SK-N-SH (cell line): Measurements from ENCODE around the gene OCIAD2. TPM values are rescaled to one million over a fixed set of nuclear protein-coding genes. Genes with fewer than 3 reads are reported as not detected.

Experiments used
- CTCF ChIA-PET: fragments of 300-600, 350-600 bp; formaldehyde crosslinking; extraction: SDS; loops from one replicate; lab custom pipeline; 2021; lab: Yijun Ruan, JAX
- POLR2A ChIA-PET: fragments of 350-600 bp; sonication (Branson Sonifier 250); formaldehyde crosslinking; extraction: SDS; loops from one replicate; lab custom pipeline; 2020; ENCODE audit warnings: antibody characterized with exemption, inconsistent platforms; lab: Yijun Ruan, JAX
- DNase-seq: peaks from one replicate; pipeline ENCODE4 v3.0.0; 2012
- H2AFZ ChIP-seq: fragments of 200-600 bp; sonication (generic); 2 replicates; pipeline ENCODE4 v1.8.1; 2016; ENCODE audit warnings: antibody characterized with exemption, mild to moderate bottlenecking, low read depth
- H3F3A ChIP-seq: fragments of 200-600 bp; sonication (generic); replicated peaks from 2 replicates; pipeline ENCODE3; 2016; ENCODE audit warnings: antibody characterized with exemption, mild to moderate bottlenecking; ENCODE audit not compliant: insufficient read depth
- H3K27ac ChIP-seq, 2 experiments: fragments of 200-500 bp in 1 of 2; fragments of 200-600 bp in 1 of 2; sonication (Bioruptor generic) in 1 of 2; sonication (generic), shearing (Covaris generic) in 1 of 2; 2 replicates each; pipeline versions ENCODE4 v1.5.1 to v1.6.1; 2014 to 2016; ENCODE audit warnings: low read depth in 2 of 2, inconsistent platforms in 1 of 2, low read length in 1 of 2, mild to moderate bottlenecking in 1 of 2, mixed read lengths in 1 of 2
- H3K27me3 ChIP-seq: fragments of 200-600 bp; sonication (generic), shearing (Covaris generic); 2 replicates; pipeline ENCODE4 v1.6.1; 2016; ENCODE audit warnings: mixed run types; ENCODE audit not compliant: insufficient read depth
- H3K36me3 ChIP-seq, 2 experiments: fragments of 200-500 bp in 1 of 2; fragments of 200-600 bp in 1 of 2; sonication (Bioruptor generic) in 1 of 2; sonication (generic) in 1 of 2; replicated peaks in 1 of 2; 2 replicates each; pipeline versions ENCODE3 to v1.5.1; 2014 to 2016; ENCODE audit warnings: low read length in 1 of 2, mild to moderate bottlenecking in 1 of 2; ENCODE audit not compliant: insufficient read depth in 2 of 2, control insufficient read depth in 1 of 2
- H3K4me1 ChIP-seq, 2 experiments: fragments of 200-500 bp in 1 of 2; fragments of 200-600 bp in 1 of 2; sonication (Bioruptor generic) in 1 of 2; sonication (generic), shearing (Covaris generic) in 1 of 2; 2 replicates each; pipeline versions ENCODE4 v1.5.1 to v1.6.1; 2014 to 2016; ENCODE audit warnings: low read depth in 1 of 2, low read length in 1 of 2, mixed run types in 1 of 2; ENCODE audit not compliant: insufficient read depth in 2 of 2, control insufficient read depth in 1 of 2
- H3K4me2 ChIP-seq: fragments of 200-600 bp; sonication (generic), shearing (Covaris generic); 2 replicates; pipeline ENCODE4 v1.6.1; 2017; ENCODE audit warnings: mixed run types
- H3K4me3 ChIP-seq, 2 experiments: fragments of 200-500 bp in 1 of 2; fragments of 200-600 bp in 1 of 2; sonication (Bioruptor generic) in 1 of 2; sonication (generic), shearing (Covaris generic) in 1 of 2; 2 replicates each; pipeline versions ENCODE4 v1.5.1 to v1.8.1; 2014 to 2016; ENCODE audit warnings: low read depth in 2 of 2, inconsistent platforms in 1 of 2, low read length in 1 of 2, mild to moderate bottlenecking in 1 of 2, mixed read lengths in 1 of 2, moderate library complexity in 1 of 2
- H3K79me2 ChIP-seq: fragments of 200-600 bp; sonication (generic); 2 replicates; pipeline ENCODE4 v1.8.1; 2017; ENCODE audit warnings: mild to moderate bottlenecking; ENCODE audit not compliant: insufficient read depth
- H3K9ac ChIP-seq: fragments of 200-600 bp; sonication (generic); 2 replicates; pipeline ENCODE4 v1.6.1; 2017; ENCODE audit warnings: mixed run types
- H3K9me2 ChIP-seq: fragments of 200-600 bp; sonication (generic); 2 replicates; pipeline ENCODE4 v1.6.1; 2017; ENCODE audit warnings: mixed run types
- H3K9me3 ChIP-seq: fragments of 200-600 bp; sonication (generic); 2 replicates; pipeline ENCODE4 v1.6.1; 2017; ENCODE audit warnings: mixed run types, mild to moderate bottlenecking, moderate library complexity
- H4K20me1 ChIP-seq: fragments of 200-600 bp; sonication (generic); 2 replicates; pipeline ENCODE4 v1.6.1; 2017; ENCODE audit warnings: mild to moderate bottlenecking, mixed run types; ENCODE audit not compliant: insufficient read depth
- CHD2 ChIP-seq: fragments of 150-350 bp; IDR thresholded peaks from 2 replicates; pipeline ENCODE4 v1.6.1; 2018; ENCODE audit warnings: low read length; ENCODE audit not compliant: partially characterized antibody
- ELF1 ChIP-seq: IDR thresholded peaks from 2 replicates; pipeline ENCODE4 v1.4.0; 2012
- EZH2phosphoT487 ChIP-seq: fragments of 200-600 bp; sonication (generic); IDR thresholded peaks from 2 replicates; pipeline ENCODE4 v1.6.1; 2017; ENCODE audit warnings: low read depth, mixed run types, mild to moderate bottlenecking, antibody characterized with exemption, moderate library complexity, borderline replicate concordance
- FOXJ3 ChIP-seq: sonication (generic); formaldehyde crosslinking; IDR thresholded peaks from 2 replicates; pipeline ENCODE4 v1.5.1; 2020; ENCODE audit warnings: mild to moderate bottlenecking, missing genetic modification reagents
- GABPA ChIP-seq: IDR thresholded peaks from 2 replicates; pipeline ENCODE4 v1.4.0; 2012; ENCODE audit warnings: low read depth, mild to moderate bottlenecking
- MEF2A ChIP-seq: IDR thresholded peaks from 2 replicates; pipeline ENCODE4 v1.4.0; 2012; ENCODE audit warnings: low read depth, borderline replicate concordance
- MXI1 ChIP-seq: IDR thresholded peaks from 2 replicates; pipeline ENCODE4 v1.6.1; 2012; ENCODE audit warnings: mild to moderate bottlenecking, low read depth, low read length, improper control_type of control experiment
- NFIC ChIP-seq: IDR thresholded peaks from 2 replicates; pipeline ENCODE4 v1.4.0; 2012; ENCODE audit warnings: borderline replicate concordance
- RAD21 ChIP-seq: IDR thresholded peaks from 2 replicates; pipeline ENCODE4 v1.6.1; 2012; ENCODE audit warnings: mild to moderate bottlenecking, low read length
- RCOR1 ChIP-seq: fragments of 150-350 bp; IDR thresholded peaks from 2 replicates; pipeline ENCODE4 v1.6.1; 2017; ENCODE audit warnings: antibody characterized with exemption, low read length
- SIN3A ChIP-seq: IDR thresholded peaks from 2 replicates; pipeline ENCODE4 v1.6.1; 2012; ENCODE audit warnings: low read depth, mild to moderate bottlenecking, low read length, moderate library complexity, borderline replicate concordance
- TCF12 ChIP-seq: IDR thresholded peaks from 2 replicates; pipeline ENCODE4 v1.4.0; 2012
- TEAD4 ChIP-seq: IDR thresholded peaks from 2 replicates; pipeline ENCODE4 v1.4.0; 2012; ENCODE audit warnings: mild to moderate bottlenecking, borderline replicate concordance; ENCODE audit not compliant: insufficient read depth
- WGBS: methylation state at CpG from one replicate; pipeline ENCODE4 v1.1.6; 2017; ENCODE audit warnings: low lambda C conversion rate; 5-methylcytosine and 5-hydroxymethylcytosine counted together
- polyA plus RNA-seq, 3 experiments: library from polyadenylated mRNA; depleted of rRNA; stranded (reverse); fragments of >200 nt; gene quantifications; 2 replicates each; pipeline ENCODE4 v1.2.3, GENCODE V29; 2012
- TF ChIP-seq, protein P1 (sequence below): fragments of 200-600 bp; sonication (generic); IDR thresholded peaks from 2 replicates; pipeline ENCODE4 v1.6.1; 2017; ENCODE audit warnings: antibody characterized with exemption, mild to moderate bottlenecking, moderate library complexity
- TF ChIP-seq, protein P2 (sequence below): IDR thresholded peaks from 2 replicates; pipeline ENCODE4 v1.4.0; 2012; ENCODE audit warnings: low read depth

The OCIAD2 gene
- polyA plus RNA-seq, 1 of the 3 experiments (the other 2 are of a cell fraction), result 387 TPM

DNA sequence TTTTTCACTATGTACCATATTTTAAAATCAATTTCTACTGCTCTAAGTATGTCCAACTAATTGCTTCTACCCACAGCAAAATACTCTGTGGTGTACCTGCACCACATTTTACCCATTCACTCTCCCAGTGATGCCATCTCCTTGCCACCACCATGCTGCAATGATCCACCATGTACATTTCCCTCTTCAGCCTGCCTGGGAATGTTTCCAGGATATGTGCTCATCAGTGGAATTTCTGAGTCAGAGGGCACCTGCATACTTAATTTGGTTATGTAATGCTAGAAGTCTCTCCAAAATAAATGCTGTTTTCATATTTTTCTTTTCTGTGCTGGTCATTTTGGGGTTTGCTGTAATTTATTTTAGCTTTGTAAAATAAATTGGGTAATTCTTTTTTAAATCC is 33.2 kb upstream of the OCIAD2 start (continued):
- TF ChIP-seq, protein P1, sequence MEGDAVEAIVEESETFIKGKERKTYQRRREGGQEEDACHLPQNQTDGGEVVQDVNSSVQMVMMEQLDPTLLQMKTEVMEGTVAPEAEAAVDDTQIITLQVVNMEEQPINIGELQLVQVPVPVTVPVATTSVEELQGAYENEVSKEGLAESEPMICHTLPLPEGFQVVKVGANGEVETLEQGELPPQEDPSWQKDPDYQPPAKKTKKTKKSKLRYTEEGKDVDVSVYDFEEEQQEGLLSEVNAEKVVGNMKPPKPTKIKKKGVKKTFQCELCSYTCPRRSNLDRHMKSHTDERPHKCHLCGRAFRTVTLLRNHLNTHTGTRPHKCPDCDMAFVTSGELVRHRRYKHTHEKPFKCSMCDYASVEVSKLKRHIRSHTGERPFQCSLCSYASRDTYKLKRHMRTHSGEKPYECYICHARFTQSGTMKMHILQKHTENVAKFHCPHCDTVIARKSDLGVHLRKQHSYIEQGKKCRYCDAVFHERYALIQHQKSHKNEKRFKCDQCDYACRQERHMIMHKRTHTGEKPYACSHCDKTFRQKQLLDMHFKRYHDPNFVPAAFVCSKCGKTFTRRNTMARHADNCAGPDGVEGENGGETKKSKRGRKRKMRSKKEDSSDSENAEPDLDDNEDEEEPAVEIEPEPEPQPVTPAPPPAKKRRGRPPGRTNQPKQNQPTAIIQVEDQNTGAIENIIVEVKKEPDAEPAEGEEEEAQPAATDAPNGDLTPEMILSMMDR, result no peak
- TF ChIP-seq EZH2phosphoT487, result no peak
- TF ChIP-seq CHD2, result no peak
- TF ChIP-seq RAD21, result no peak
- TF ChIP-seq FOXJ3 (CRISPR knock-in tag), result no peak
- TF ChIP-seq MEF2A, result no peak
- no peak for TF ChIP-seq ELF1
- peak; percentile 88 for TF ChIP-seq TCF12

DNA sequence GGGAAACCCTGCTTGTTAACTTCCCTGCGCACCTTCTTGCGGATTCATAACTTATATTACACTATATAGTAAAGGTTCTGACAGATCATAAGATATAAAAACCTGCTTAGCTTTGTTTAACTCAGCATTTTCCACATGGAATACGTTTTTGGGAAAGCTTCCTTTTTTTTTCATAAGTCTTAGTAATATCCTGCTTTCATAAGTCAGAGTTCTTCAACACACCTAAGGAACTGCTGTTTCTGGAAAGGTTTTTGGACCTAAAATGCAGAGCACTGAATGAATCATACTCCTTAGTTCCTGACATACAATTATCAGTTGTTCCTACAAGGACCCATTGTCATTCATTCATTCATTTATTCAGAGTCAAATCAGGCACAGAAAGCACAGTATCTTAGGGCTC is 32.3 kb upstream of the OCIAD2 start:
- WGBS, result 67% methylated on average over 3 of the region's 3 CpGs
- Histone ChIP-seq H3K9ac (no peak overlapping the region), H3K27ac (no peak overlapping the region), H3K4me1 (no peaks in the 10 kb centered on the region), H3K27me3 (no peaks in the 10 kb centered on the region), H3K9me3 (no peaks in the 10 kb centered on the region), H3F3A (peaks cover 17% of the 10 kb centered on the region), H3K4me3 (no peak overlapping the region), H4K20me1 (no peaks in the 10 kb centered on the region), H3K36me3 (no peaks in the 10 kb centered on the region), H3K9me2 (no peaks in the 10 kb centered on the region), H3K4me2 (no peak overlapping the region), H3K79me2 (no peaks in the 10 kb centered on the region), H2AFZ (no peak overlapping the region)
- no peak for DNase-seq
- TF ChIP-seq GABPA (no peak), TEAD4 (no peak)
- TF ChIP-seq, protein P2, sequence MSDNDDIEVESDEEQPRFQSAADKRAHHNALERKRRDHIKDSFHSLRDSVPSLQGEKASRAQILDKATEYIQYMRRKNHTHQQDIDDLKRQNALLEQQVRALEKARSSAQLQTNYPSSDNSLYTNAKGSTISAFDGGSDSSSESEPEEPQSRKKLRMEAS, result no peak
- CTCF ChIA-PET, result no interaction called here
- POLR2A ChIA-PET, result no interaction called here

DNA sequence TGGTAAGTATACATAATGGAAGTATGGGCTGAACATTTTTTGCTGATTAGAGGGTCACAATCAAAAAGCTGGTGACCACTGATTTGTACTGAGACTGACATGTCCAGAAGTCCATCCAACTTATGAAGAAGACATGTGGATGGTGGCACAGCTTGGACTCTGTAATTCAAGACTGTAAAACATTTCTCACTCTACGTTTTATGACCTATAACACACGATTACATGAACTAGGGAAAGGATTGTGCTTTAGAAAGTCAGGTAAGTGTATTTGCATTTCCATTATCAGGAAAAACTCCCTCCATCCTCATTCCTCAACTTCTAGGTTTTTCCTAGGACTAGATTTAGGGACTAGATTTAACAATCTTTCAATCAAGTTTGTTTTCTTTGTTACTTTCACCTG is 30.5 kb upstream of the OCIAD2 start:
- Histone ChIP-seq H3K4me1 (no peaks in the 10 kb centered on the region), H3K79me2 (no peaks in the 10 kb centered on the region), H3K27me3 (no peaks in the 10 kb centered on the region), H3F3A (peaks cover 17% of the 10 kb centered on the region), H2AFZ (no peak overlapping the region), H3K36me3 (no peaks in the 10 kb centered on the region), H3K27ac (no peak overlapping the region), H4K20me1 (no peaks in the 10 kb centered on the region), H3K9ac (no peak overlapping the region), H3K4me3 (no peak overlapping the region), H3K9me2 (no peaks in the 10 kb centered on the region), H3K4me2 (no peak overlapping the region), H3K9me3 (no peaks in the 10 kb centered on the region)
- WGBS, result 91% methylated on average over 2 of the region's 2 CpGs
- no peak for TF ChIP-seq EZH2phosphoT487
- TF ChIP-seq NFIC, result no peak
- no peak for TF ChIP-seq TCF12
- TF ChIP-seq RCOR1, result no peak
- TF ChIP-seq SIN3A, result no peak
- TF ChIP-seq MXI1, result no peak
- CTCF ChIA-PET, result no interaction called here
- POLR2A ChIA-PET, result interaction anchor here (0.7 kb wide), 1 partner anchor 38 kb away, joined by 8 read pairs; no protein-coding TSS in a partner anchor
- no peak for DNase-seq
